Measurements from ENCODE around the gene CRIP2.

The CRIP2 gene

GRCh38 chr14:105526776-105527380 lies 52.3 kb downstream of the CRIP2 start:
- in situ Hi-C loops (cut with HindIII; ENCODE audit: low sequenced_read_pairs) = no loop called here

GRCh38 chr14:105527381-105527825 lies 52.8 kb downstream of the CRIP2 start:
- in situ Hi-C loops (cut with HindIII; ENCODE audit: low sequenced_read_pairs) = no loop called here

- in situ Hi-C loops (cut with HindIII; ENCODE audit: low sequenced_read_pairs) = no loop called here
These were observed 53.4 kb downstream of the CRIP2 start for GRCh38 chr14:105527826-105528585.

GRCh38 chr14:105528586-105529318 lies 54.1 kb downstream of the CRIP2 start:
- in situ Hi-C loops (cut with HindIII; ENCODE audit: low sequenced_read_pairs) = no loop called here

GRCh38 chr14:105529319-105529568 lies 54.6 kb downstream of the CRIP2 start:
- in situ Hi-C loops (cut with HindIII; ENCODE audit: low sequenced_read_pairs) = no loop called here
